ENCODE data around the gene DCC. TPM values are rescaled to one million over a fixed set of nuclear protein-coding genes. Genes with fewer than 3 reads are reported as not detected.

DCC gene
- total and polyA plus RNA-seq, 9 of the 15 experiments (the other 6 are each of a cell fraction or from before 2014, with no cell fraction given), result not detected

DNA sequence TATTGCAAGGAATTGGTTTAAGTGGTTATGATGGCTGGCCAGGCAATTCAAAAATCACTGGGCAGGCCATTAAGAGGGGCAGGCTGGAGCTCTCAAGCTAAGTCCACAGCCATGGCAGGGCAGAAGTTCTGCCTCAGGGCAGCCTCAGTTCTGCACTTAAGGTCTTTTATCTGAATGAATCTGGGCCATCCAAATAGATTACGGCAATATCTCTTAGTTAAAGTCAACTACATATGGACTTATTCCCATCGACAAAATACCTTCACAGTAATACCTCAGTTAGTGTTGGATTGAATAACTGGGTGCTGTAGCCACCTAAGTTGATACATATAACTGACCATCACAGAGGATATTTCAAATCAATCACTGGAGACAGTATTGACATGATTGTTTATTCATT, 979.6 kb downstream of the DCC start:
- Histone ChIP-seq H4K20me1 (replicated peaks; ENCODE audit: control insufficient read depth, insufficient read depth, low read length) (no peaks in the 10 kb centered on the region), H3K4me1 (replicated peaks in 1 of 2; ENCODE audit: control insufficient read depth in 2 of 2, insufficient read depth in 2 of 2, low read length in 2 of 2) (no peaks in the 10 kb centered on the region), H2AFZ (ENCODE audit: low read depth, low read length) (no peak overlapping the region), H3K36me3 (ENCODE audit: control insufficient read depth, insufficient read depth, low read length) (no peaks in the 10 kb centered on the region), H3K27ac (ENCODE audit: extremely low read depth, low read depth, low read length) (no peak overlapping the region), H3K4me3 (no peak overlapping the region), H3K9me3 (replicated peaks; ENCODE audit: control insufficient read depth, insufficient read depth, low read depth, low read length) (no peaks in the 10 kb centered on the region), H3K79me2 (ENCODE audit: control insufficient read depth, insufficient read depth, low read length) (no peaks in the 10 kb centered on the region), H3K27me3 (ENCODE audit: control insufficient read depth in 2 of 2, insufficient read depth in 2 of 2, low read length in 2 of 2) (no peaks in the 10 kb centered on the region), H3K9me1 (ENCODE audit: control insufficient read depth, insufficient read depth, low read length) (no peaks in the 10 kb centered on the region), H3K4me2 (ENCODE audit: insufficient read depth, low read length) (no peak overlapping the region), H3K9ac (ENCODE audit: insufficient read depth in 1 of 2, low read depth in 2 of 2, low read length in 2 of 2) (no peak overlapping the region)
- TF ChIP-seq HDGF (IDR thresholded peaks at IDR 0.05) (no peak), ZNF79 (CRISPR knock-in tag; IDR thresholded peaks at IDR 0.05; ENCODE audit: low read depth) (no peak), SMAD4 (CRISPR knock-in tag; conservative IDR thresholded peaks at IDR 0.05) (no peak), CREBBP (IDR thresholded peaks at IDR 0.05; ENCODE audit: low read depth, low read length) (no peak), ZNF324 (CRISPR knock-in tag; IDR thresholded peaks at IDR 0.05) (no peak), ZKSCAN8 (CRISPR knock-in tag; IDR thresholded peaks at IDR 0.05) (no peak), ZNF764 (CRISPR knock-in tag; IDR thresholded peaks at IDR 0.05; ENCODE audit: low read depth) (no peak), ZNF561 (CRISPR knock-in tag; conservative IDR thresholded peaks at IDR 0.05) (no peak), MAFG (tag; conservative IDR thresholded peaks at IDR 0.05) (no peak), SIX5 (IDR thresholded peaks at IDR 0.05; ENCODE audit: borderline replicate concordance in 1 of 2, insufficient read depth in 1 of 2, low read depth in 1 of 2, low read length in 2 of 2) (no peak), TBL1XR1 (IDR thresholded peaks at IDR 0.05; ENCODE audit: low read length in 2 of 2) (no peak), ZNF175 (CRISPR knock-in tag; IDR thresholded peaks at IDR 0.05; ENCODE audit: low read depth) (no peak), ZBED1 (IDR thresholded peaks at IDR 0.05) (no peak), NFYB (IDR thresholded peaks at IDR 0.05; ENCODE audit: extremely low read depth, insufficient read length) (no peak)
- TF ChIP-seq, protein P1, sequence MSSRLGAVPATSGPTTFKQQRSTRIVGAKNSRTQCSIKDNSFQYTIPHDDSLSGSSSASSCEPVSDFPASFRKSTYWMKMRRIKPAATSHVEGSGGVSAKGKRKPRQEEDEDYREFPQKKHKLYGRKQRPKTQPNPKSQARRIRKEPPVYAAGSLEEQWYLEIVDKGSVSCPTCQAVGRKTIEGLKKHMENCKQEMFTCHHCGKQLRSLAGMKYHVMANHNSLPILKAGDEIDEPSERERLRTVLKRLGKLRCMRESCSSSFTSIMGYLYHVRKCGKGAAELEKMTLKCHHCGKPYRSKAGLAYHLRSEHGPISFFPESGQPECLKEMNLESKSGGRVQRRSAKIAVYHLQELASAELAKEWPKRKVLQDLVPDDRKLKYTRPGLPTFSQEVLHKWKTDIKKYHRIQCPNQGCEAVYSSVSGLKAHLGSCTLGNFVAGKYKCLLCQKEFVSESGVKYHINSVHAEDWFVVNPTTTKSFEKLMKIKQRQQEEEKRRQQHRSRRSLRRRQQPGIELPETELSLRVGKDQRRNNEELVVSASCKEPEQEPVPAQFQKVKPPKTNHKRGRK (tag; IDR thresholded peaks at IDR 0.05), result no peak
- TF ChIP-seq, protein P2, sequence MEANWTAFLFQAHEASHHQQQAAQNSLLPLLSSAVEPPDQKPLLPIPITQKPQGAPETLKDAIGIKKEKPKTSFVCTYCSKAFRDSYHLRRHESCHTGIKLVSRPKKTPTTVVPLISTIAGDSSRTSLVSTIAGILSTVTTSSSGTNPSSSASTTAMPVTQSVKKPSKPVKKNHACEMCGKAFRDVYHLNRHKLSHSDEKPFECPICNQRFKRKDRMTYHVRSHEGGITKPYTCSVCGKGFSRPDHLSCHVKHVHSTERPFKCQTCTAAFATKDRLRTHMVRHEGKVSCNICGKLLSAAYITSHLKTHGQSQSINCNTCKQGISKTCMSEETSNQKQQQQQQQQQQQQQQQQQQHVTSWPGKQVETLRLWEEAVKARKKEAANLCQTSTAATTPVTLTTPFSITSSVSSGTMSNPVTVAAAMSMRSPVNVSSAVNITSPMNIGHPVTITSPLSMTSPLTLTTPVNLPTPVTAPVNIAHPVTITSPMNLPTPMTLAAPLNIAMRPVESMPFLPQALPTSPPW (CRISPR knock-in tag; IDR thresholded peaks at IDR 0.05), result no peak
- DNase-seq (ENCODE audit: extremely low read depth in 1 of 4, low spot score in 3 of 4) (no peak), FAIRE-seq (no peak), ATAC-seq (no peak)
- ChIA-PET CTCF (ENCODE audit: low intra/inter-chr PET ratio) (no interaction called here), POLR2A (no interaction called here)
- intact Hi-C loops (cut with micrococcal nuclease) (no loop called here), in situ Hi-C loops (cut with MboI) (no loop called here)
- WGBS (ENCODE audit: insufficient coverage, low coverage, missing lambda C conversion rate), result 0% methylated on average over 1 of the region's 2 CpGs
- no TSS peak for BruUV-seq (replicated peaks)

All from K562 (cell line).